ENCODE data around the gene U2AF2.

Gene U2AF2

DNA sequence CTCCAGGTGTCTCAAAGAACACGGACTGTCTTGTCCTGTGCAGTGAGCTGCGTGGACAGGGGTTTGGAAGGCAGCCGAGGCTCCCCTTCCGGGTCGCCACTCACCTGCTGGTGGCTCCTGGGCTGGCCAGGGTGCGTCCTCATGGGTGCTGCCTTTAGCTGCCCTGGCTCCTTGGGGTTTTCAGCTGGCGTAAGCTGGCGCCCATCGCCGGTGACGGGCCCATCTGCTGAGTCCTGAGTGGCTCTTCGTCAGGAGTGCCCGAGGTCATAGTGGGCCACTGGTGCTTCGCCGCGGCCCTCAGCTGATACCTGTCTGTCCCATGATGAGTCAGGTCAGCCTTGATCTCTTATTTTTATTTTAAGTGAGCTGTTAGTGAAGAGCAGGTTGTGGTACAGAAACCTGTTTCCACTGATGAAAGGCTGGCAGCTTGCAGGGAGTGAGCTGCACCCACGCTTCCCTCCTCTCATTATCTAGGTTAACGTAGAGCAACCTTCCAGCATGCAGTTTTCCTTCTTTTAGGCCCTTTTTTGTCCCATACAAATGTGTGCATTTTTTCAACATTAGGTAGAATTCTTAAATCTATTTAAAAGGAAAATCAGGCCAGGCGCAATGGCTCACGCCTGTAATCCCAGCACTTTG is 38.6 kb downstream of the U2AF2 start:
- H3K27ac ChIP-seq: no peak overlapping the region
- H3K9me3 ChIP-seq: no peaks in the 10 kb centered on the region
- no peak overlapping the region for H3K4me3 ChIP-seq
- peak in 1 of 2 donors; percentile 23 for DNase-seq
- no peak for TF ChIP-seq CTCF (IDR thresholded peaks at IDR 0.05)
- intact Hi-C loops (cut with DNase I; ENCODE audit: low total_unique reads): no loop called here
- no peaks in the 10 kb centered on the region for H3K4me1 ChIP-seq
- peaks cover 71 to 99% (median 81%) of the 10 kb centered on the region in 3 donors for H3K36me3 ChIP-seq
- no peaks in the 10 kb centered on the region for H3K27me3 ChIP-seq

DNA sequence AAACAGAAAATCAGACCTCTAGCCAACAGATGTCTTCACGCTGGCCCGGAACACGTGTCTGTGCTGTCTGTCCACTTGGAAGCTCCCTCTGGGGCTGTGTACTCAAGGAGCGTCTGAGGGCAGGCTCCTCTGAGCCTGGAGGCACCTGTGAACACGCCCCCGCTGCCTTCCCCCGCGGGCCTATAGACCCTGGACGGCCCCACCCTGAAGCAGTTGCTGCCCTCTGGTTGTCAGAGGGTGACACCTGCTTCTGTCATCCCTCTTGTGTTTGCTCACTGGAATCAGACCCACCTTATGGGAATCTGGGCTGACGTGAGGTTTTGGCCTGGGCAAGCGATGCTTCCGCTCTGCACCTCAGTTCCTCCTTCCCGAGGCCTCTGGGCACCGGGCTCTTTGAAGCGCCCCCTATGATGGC is 39.4 kb downstream of the U2AF2 start:
- no peak for TF ChIP-seq CTCF (IDR thresholded peaks at IDR 0.05)
- peaks cover 63 to 99% (median 73%) of the 10 kb centered on the region in 3 donors for H3K36me3 ChIP-seq
- intact Hi-C loops (cut with DNase I; ENCODE audit: low total_unique reads): no loop called here
- DNase-seq: peak in 1 of 2 donors; percentile 13
- no peak overlapping the region for H3K27ac ChIP-seq
- H3K4me1 ChIP-seq: no peaks in the 10 kb centered on the region
- no peaks in the 10 kb centered on the region for H3K9me3 ChIP-seq
- H3K27me3 ChIP-seq: no peaks in the 10 kb centered on the region
- no peak overlapping the region for H3K4me3 ChIP-seq

DNA sequence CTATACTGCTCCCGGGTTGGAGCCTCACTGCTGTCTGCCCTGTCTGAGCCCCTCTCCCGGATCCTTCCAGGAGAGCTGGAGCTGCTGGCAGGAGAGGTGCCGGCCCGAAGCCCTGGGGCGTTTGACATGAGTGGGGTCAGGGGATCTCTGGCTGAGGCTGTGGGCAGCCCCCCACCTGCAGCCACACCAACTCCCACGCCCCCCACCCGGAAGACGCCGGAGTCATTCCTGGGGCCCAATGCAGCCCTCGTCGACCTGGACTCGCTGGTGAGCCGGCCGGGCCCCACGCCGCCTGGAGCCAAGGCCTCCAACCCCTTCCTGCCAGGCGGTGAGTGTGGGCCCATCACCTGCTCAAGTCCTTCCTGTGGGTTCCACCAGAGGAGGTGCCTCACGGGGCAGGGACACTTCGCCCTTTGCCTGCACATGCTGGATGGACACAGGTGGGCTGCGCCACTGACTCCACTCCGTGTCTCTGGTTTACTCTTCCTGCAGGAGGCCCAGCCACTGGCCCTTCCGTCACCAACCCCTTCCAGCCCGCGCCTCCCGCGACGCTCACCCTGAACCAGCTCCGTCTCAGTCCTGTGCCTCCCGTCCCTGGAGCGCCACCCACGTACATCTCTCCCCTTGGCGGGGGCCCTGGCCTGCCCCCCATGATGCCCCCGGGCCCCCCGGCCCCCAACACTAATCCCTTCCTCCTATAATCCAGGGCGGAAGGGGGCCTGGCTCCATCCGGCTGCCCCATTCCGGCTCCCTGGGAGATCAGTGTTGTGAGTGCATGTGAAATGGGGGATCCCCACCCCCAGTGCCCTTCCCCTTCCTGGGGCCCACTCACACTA is 40.0 kb downstream of the U2AF2 start:
- Histone ChIP-seq H3K27ac (no peak overlapping the region), H3K9me3 (no peaks in the 10 kb centered on the region), H3K36me3 (peaks cover 57 to 98% (median 67%) of the 10 kb centered on the region in 3 donors), H3K4me3 (no peak overlapping the region), H3K27me3 (no peaks in the 10 kb centered on the region), H3K4me1 (no peaks in the 10 kb centered on the region)
- no peak for TF ChIP-seq CTCF (IDR thresholded peaks at IDR 0.05)
- DNase-seq: peak in 1 of 2 donors; percentile 60
- intact Hi-C loops (cut with DNase I; ENCODE audit: low total_unique reads): no loop called here

DNA sequence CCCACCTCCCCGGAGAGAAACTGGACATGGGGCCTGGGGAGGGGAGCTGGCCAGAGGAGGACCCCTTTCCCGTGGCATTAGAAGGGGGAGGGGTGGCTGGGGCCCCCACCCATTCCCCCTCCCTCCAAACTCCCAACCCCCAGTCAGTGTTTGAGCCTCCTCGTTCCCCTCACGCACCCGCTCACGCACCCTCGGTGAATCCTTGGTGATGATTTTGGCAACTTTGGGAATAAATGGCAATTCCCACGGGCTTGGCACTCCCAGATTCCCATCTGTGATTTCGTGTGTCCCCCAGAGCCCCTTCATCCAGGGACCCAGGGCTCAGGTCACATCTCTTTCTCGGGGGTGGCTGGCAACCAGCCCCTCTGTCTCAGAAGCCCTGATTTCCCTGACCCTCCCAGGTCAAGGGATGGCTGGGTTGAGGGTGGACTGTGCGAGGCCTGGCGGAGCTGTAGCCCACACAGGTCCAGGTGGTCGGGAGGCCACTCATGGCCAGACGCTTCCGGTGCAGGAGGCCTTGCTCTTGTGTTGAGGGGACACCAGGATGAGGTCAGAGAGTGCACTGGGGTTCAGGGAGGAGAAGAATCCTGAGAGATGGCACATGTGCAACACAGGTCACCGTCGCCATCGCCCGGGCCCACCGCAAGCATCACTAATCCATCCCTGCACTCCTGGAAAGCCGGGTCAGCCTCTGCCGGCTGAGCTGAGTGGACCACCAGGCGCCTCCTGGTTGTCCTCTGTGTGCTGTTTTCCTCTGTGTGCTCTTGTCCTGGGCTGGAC is 40.9 kb downstream of the U2AF2 start:
- peak in 1 of 2 donors; percentile 60 for DNase-seq
- intact Hi-C loops (cut with DNase I; ENCODE audit: low total_unique reads): no loop called here
- H3K9me3 ChIP-seq: no peaks in the 10 kb centered on the region
- H3K4me3 ChIP-seq: no peak overlapping the region
- no peak overlapping the region for H3K27ac ChIP-seq
- H3K36me3 ChIP-seq: peaks cover 49 to 98% (median 61%) of the 10 kb centered on the region in 3 donors
- no peaks in the 10 kb centered on the region for H3K4me1 ChIP-seq
- no peaks in the 10 kb centered on the region for H3K27me3 ChIP-seq
- TF ChIP-seq CTCF (IDR thresholded peaks at IDR 0.05): no peak

- Histone ChIP-seq H3K36me3 (peaks cover 44 to 93% (median 56%) of the 10 kb centered on the region in 3 donors), H3K4me1 (no peaks in the 10 kb centered on the region), H3K27me3 (no peaks in the 10 kb centered on the region), H3K4me3 (no peak overlapping the region), H3K9me3 (no peaks in the 10 kb centered on the region), H3K27ac (no peak overlapping the region)
- intact Hi-C loops (cut with DNase I; ENCODE audit: low total_unique reads): no loop called here
- peak in 1 of 2 donors; percentile 37 for DNase-seq
- no peak for TF ChIP-seq CTCF (IDR thresholded peaks at IDR 0.05)
Measured at GRCh38 chr19:55696301-55697068, 41.6 kb downstream of the U2AF2 start.
